Measurements from ENCODE around the gene NUP62CL. TPM values are rescaled to one million over a fixed set of nuclear protein-coding genes. Genes with fewer than 3 reads are reported as not detected.

The NUP62CL gene, protein sequence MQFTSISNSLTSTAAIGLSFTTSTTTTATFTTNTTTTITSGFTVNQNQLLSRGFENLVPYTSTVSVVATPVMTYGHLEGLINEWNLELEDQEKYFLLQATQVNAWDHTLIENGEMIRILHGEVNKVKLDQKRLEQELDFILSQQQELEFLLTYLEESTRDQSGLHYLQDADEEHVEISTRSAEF
- not detected in 2 replicates for total RNA-seq (2014; rRNA removed; shearing (Covaris generic))

GRCh38 chrX:107205770-107206696 is at the start of gene NUP62CL, which contains the start of gene DNAAF6:
Gene NUP62CL, minus strand, starts transcription at chrX:107206433. Its CDS starts 31,287 bp downstream, at chrX:107175146.
Gene DNAAF6, plus strand, starts transcription at chrX:107206611. Its CDS starts 6,265 bp downstream, at chrX:107212876.

DNA sequence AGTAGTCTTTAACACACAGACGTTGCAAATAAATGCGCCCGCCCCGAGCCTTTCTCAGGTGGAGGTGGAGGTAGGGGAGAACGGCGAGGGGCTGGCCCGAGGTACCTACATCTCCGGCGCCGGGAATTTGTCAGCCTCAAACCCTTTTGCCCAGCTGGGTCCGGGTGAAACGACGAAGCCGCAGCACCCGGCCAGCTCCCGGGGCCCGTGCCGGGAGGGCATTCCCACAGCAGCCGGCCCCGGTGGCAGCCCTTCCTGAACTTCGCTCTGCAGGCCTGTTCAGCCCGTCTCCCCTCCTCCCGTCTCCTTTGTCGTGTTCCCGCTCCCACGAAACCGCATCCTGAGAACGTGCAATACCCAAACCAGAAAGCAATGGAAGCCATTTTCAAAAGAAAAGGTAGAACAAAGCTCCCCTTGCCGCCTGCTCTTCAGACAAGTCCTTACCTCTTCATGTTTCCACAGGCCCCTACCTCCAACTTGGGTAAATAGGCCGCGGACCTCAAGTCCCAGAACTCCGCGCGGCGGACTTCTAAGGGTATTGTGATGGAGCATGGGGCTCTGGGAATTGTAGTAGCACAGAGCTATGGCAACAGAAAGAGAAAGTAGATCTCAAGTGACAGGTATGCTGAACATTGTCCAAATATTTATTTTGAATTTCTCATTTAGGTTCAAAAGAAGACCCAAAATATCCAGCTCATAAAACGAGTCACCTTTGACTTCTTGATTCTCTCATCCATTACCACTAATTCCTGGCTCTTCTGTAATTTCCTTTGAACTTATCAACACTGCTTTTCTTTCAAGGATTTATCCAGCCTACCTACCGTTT is 87.7 kb downstream of the NUP62CL start, which contains the start of gene RBM41:
TSS of gene RBM41 (minus strand) at position 501 of the 826 bp plus-strand sequence. CDS start at position 452, 49 bp downstream.

Small RNA genes within 50 kb of the gene (small RNA-seq; reads per million reads assigned to genes)
- not detected for gene RF00019

Other genes with a start within 250 kb of the NUP62CL start
- 8.1 and 10.2 TPM in 2 replicates for gene MORC4, start 206.2 kb downstream of the NUP62CL start, total RNA-seq (2014; rRNA removed; shearing (Covaris generic))
- gene RBM41, start 87.6 kb downstream of the NUP62CL start, total RNA-seq (2014; rRNA removed; shearing (Covaris generic)) = 6.1 and 11.2 TPM in 2 replicates
- gene DNAAF6, start 178 bp upstream of the NUP62CL start, total RNA-seq (2014; rRNA removed; shearing (Covaris generic)) = not detected in 2 replicates
- gene FRMPD3, start 243.2 kb upstream of the NUP62CL start, total RNA-seq (2014; rRNA removed; shearing (Covaris generic)) = not detected in 2 replicates